HCT116 (cell line): ENCODE measurements around the gene ANKRD2. TPM values are rescaled to one million over a fixed set of nuclear protein-coding genes. Genes with fewer than 3 reads are reported as not detected.

Experiments used
- ATAC-seq: fragments of 200-7000 bp; cut with Tn5 transposase; 2 replicates; pipeline ENCODE4 v1.9.1; 2020; ENCODE audit warnings: mild to moderate bottlenecking, moderate library complexity
- BruUV-seq: library from RNA; stranded (reverse); fragments of 400-500 nt; replicated peaks from 2 replicates; lab custom pipeline; 2021; lab: Mats Ljungman, UMichigan
- CTCF ChIA-PET: fragments of 300-600 bp; sonication (Branson Sonifier 250); formaldehyde crosslinking; loops from one replicate; lab custom pipeline; 2021; ENCODE audit warnings: antibody characterized with exemption; lab: Charles Lee
- POLR2A ChIA-PET: fragments of 300-600, 350-600 bp; sonication (Branson Sonifier 250); formaldehyde crosslinking; loops from one replicate; lab custom pipeline; 2021; ENCODE audit warnings: antibody characterized with exemption; lab: Charles Lee
- RAD21 ChIA-PET, 2 experiments: fragments of 300-600 bp; sonication (Branson Sonifier 250); formaldehyde crosslinking; loops; one replicate each; lab custom pipeline; 2023; ENCODE audit warnings: low total read pairs in 2 of 2; ENCODE audit not compliant: uncharacterized antibody in 2 of 2, unreplicated experiment in 2 of 2, low non-redundant PET in 1 of 2; lab: Charles Lee
- DNase-seq: peaks from one replicate; pipeline ENCODE4 v3.0.0-alpha.2; 2010; ENCODE audit warnings: low read depth, low spot score
- H2AFZ ChIP-seq: fragments of 200-600 bp; shearing (Covaris generic), sonication (generic); 2 replicates; pipeline ENCODE4 v1.6.1; 2017; ENCODE audit warnings: low read depth, mixed run types, mixed read lengths, antibody characterized with exemption, low read length; ENCODE audit not compliant: poor library complexity, severe bottlenecking
- H3K27ac ChIP-seq: 2 replicates; pipeline ENCODE4 v1.5.1; 2012; ENCODE audit warnings: low read depth, low read length
- H3K27me3 ChIP-seq: fragments of 200-600 bp; sonication (generic); 2 replicates; pipeline ENCODE4 v1.6.1; 2016; ENCODE audit warnings: mixed run types, low read length, mixed read lengths; ENCODE audit not compliant: insufficient read depth
- H3K36me3 ChIP-seq, 2 experiments: fragments of 200-500 bp in 1 of 2; fragments of 200-600 bp in 1 of 2; sonication (Bioruptor generic) in 1 of 2; sonication (generic) in 1 of 2; 2 replicates each; pipeline versions ENCODE4 v1.5.1 to v1.6.1; 2014 to 2016; ENCODE audit warnings: low read length in 2 of 2, inconsistent platforms in 1 of 2, mixed read lengths in 1 of 2, mixed run types in 1 of 2; ENCODE audit not compliant: insufficient read depth in 2 of 2, control insufficient read depth in 1 of 2
- H3K4me1 ChIP-seq, 2 experiments: fragments of 200-600 bp in 1 of 2; sonication (generic) in 1 of 2; 2 replicates each; pipeline versions ENCODE4 v1.5.1 to v1.6.1; 2012 to 2017; ENCODE audit warnings: low read length in 2 of 2, inconsistent platforms in 1 of 2, mild to moderate bottlenecking in 1 of 2, mixed read lengths in 1 of 2, mixed run types in 1 of 2, moderate library complexity in 1 of 2; ENCODE audit not compliant: insufficient read depth in 2 of 2, control insufficient read depth in 1 of 2
- H3K4me2 ChIP-seq: fragments of 200-600 bp; sonication (generic); 2 replicates; pipeline ENCODE4 v1.6.1; 2017; ENCODE audit warnings: mixed run types, low read length, mixed read lengths
- H3K4me3 ChIP-seq, 2 experiments: fragments of 200-600 bp in 1 of 2; sonication (generic) in 1 of 2; replicated peaks in 1 of 2; 2 replicates each; pipeline ENCODE4 v1.5.1; 2011 to 2016; ENCODE audit warnings: low read length in 2 of 2, control low read depth in 1 of 2, low read depth in 1 of 2, mild to moderate bottlenecking in 1 of 2, mixed read lengths in 1 of 2, mixed run types in 1 of 2
- H3K79me2 ChIP-seq: fragments of 200-600 bp; sonication (generic); 2 replicates; pipeline ENCODE4 v1.6.1; 2017; ENCODE audit warnings: mild to moderate bottlenecking, mixed run types, low read length, moderate library complexity, mixed read lengths; ENCODE audit not compliant: insufficient read depth
- H3K9ac ChIP-seq: fragments of 200-600 bp; sonication (generic); 2 replicates; pipeline ENCODE4 v1.6.1; 2016; ENCODE audit warnings: low read length, mixed read lengths
- H3K9me2 ChIP-seq: fragments of 200-600 bp; sonication (generic), shearing (Covaris generic); 2 replicates; pipeline ENCODE4 v1.6.1; 2017; ENCODE audit warnings: mixed run types, mild to moderate bottlenecking, moderate library complexity; ENCODE audit not compliant: insufficient read depth
- H3K9me3 ChIP-seq, 2 experiments: fragments of 200-500 bp in 1 of 2; fragments of 200-600 bp in 1 of 2; sonication (Bioruptor generic) in 1 of 2; sonication (generic) in 1 of 2; 2 replicates each; pipeline ENCODE4 v1.6.1; 2014 to 2017; ENCODE audit warnings: low read length in 2 of 2, mixed read lengths in 2 of 2, inconsistent platforms in 1 of 2, low read depth in 1 of 2, mild to moderate bottlenecking in 1 of 2, mixed run types in 1 of 2, moderate library complexity in 1 of 2; ENCODE audit not compliant: control insufficient read depth in 1 of 2, insufficient read depth in 1 of 2
- H4K20me1 ChIP-seq: fragments of 200-600 bp; sonication (generic), shearing (Covaris generic); 2 replicates; pipeline ENCODE4 v1.6.1; 2017; ENCODE audit warnings: mixed run types, mild to moderate bottlenecking, moderate library complexity; ENCODE audit not compliant: insufficient read depth
- CBX3 ChIP-seq: IDR thresholded peaks from 2 replicates; pipeline ENCODE4 v1.6.1; 2012; ENCODE audit warnings: low read depth
- CEBPB ChIP-seq: IDR thresholded peaks from 2 replicates; pipeline ENCODE4 v1.6.1; 2012; ENCODE audit warnings: low read depth
- ELF1 ChIP-seq: IDR thresholded peaks from 2 replicates; pipeline ENCODE4 v1.6.1; 2012; ENCODE audit warnings: low read depth, borderline replicate concordance
- EZH2 ChIP-seq: fragments of 200-600 bp; sonication (generic); IDR thresholded peaks from 2 replicates; pipeline ENCODE4 v1.6.1; 2017; ENCODE audit warnings: antibody characterized with exemption, mixed run types
- EZH2phosphoT487 ChIP-seq: fragments of 200-600 bp; IDR thresholded peaks from 2 replicates; pipeline ENCODE4 v1.6.1; 2018; ENCODE audit warnings: antibody characterized with exemption, borderline replicate concordance
- FOSL1 ChIP-seq: IDR thresholded peaks from 2 replicates; pipeline ENCODE4 v1.6.1; 2012; ENCODE audit warnings: low read depth
- JUND ChIP-seq: IDR thresholded peaks from 2 replicates; pipeline ENCODE4 v1.6.1; 2012
- POLR2A ChIP-seq: IDR thresholded peaks from 2 replicates; pipeline ENCODE4 v1.7.0; 2011; ENCODE audit warnings: borderline replicate concordance; ENCODE audit not compliant: insufficient read depth, insufficient read length; ENCODE audit errors: extremely low read depth
- POLR2AphosphoS5 ChIP-seq: IDR thresholded peaks from 2 replicates; pipeline ENCODE4 v1.6.1; 2011; ENCODE audit warnings: mild to moderate bottlenecking, low read depth, low read length, moderate library complexity
- SIN3A ChIP-seq: IDR thresholded peaks from 2 replicates; pipeline ENCODE4 v1.6.1; 2012; ENCODE audit warnings: low read depth
- SP1 ChIP-seq: IDR thresholded peaks from 2 replicates; pipeline ENCODE4 v1.6.1; 2012; ENCODE audit warnings: low read depth
- ZNF274 ChIP-seq: fragments of 200-500 bp; sonication (Bioruptor generic); IDR thresholded peaks from 2 replicates; pipeline ENCODE4 v1.6.1; 2014; ENCODE audit warnings: mild to moderate bottlenecking, low read depth, low read length, inconsistent platforms
- intact Hi-C: fragments of 100-400 bp; cut with micrococcal nuclease; formaldehyde crosslinking; loops from 2 replicates; pipeline ENCODE4 v1.10.0; 2022
- total RNA-seq: library from RNA; stranded (reverse); gene quantifications from one replicate; pipeline ENCODE4 v1.2.1, GENCODE V29; 2021; ENCODE audit not compliant: unreplicated experiment
- TF ChIP-seq, protein P1 (sequence below): IDR thresholded peaks from 2 replicates; pipeline ENCODE4 v1.6.1; 2011; ENCODE audit warnings: mild to moderate bottlenecking, low read length, moderate library complexity; ENCODE audit not compliant: insufficient replicate concordance; ENCODE audit errors: extremely low read depth
- TF ChIP-seq, protein P2 (sequence below): IDR thresholded peaks from 2 replicates; pipeline ENCODE4 v1.6.1; 2012
- TF ChIP-seq, protein P3 (sequence below): IDR thresholded peaks from 2 replicates; pipeline ENCODE4 v1.6.1; 2012

Gene ANKRD2
- total RNA-seq, 1 experiment from 2014 or later, result 0.15 TPM

DNA sequence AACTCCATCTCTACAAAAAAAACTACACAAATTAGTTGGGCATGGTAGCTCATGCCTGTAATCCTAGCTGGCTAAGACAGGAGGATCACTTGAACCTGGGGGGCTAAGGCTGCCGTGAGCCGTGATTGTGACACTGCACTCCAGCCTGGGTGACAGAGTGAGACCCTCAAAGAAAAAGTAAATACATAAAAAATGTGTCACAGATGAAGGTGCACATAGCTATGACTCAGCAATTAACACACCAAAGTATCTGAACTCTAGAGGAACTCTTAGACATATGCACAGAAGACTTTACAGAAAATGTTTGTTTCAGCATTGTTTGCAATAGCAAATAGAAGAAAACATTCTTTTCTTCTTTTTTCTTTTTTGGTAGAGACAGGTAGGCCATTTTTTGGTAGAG lies 25.2 kb downstream of the ANKRD2 start:
- H2AFZ ChIP-seq, result no peak overlapping the region
- no peaks in the 10 kb centered on the region for H4K20me1 ChIP-seq
- no peak for DNase-seq
- intact Hi-C loops, result no loop called here
- H3K27ac ChIP-seq, result peak overlapping the region; percentile 65
- H3K4me2 ChIP-seq, result peak overlapping the region; percentile 68
- TF ChIP-seq CBX3 (no peak), JUND (no peak), CEBPB (no peak), EZH2phosphoT487 (no peak), FOSL1 (peak; percentile 23; the same call in 1 of the 2 replicates), SP1 (peak; percentile 21; the same call in 1 of the 2 replicates)
- TF ChIP-seq, all 23 proteins: peak for 2
- H3K27me3 ChIP-seq, result no peaks in the 10 kb centered on the region
- ChIA-PET RAD21 (no interaction called here), CTCF (interaction anchor here (1.1 to 1.6 kb wide), 3 partner anchors 14 to 26 kb away, joined by 3 to 7 read pairs (median 5); partner anchors contain the start of genes ANKRD2 and HOGA1), POLR2A (no interaction called here)
- peaks cover 27 to 37% of the 10 kb centered on the region in 2 experiments for H3K4me1 ChIP-seq
- H3K9me2 ChIP-seq, result no peaks in the 10 kb centered on the region
- H3K4me3 ChIP-seq, result no peak overlapping the region
- no peaks in the 10 kb centered on the region for H3K9me3 ChIP-seq
- no TSS peak for BruUV-seq
- no peaks in the 10 kb centered on the region for H3K79me2 ChIP-seq
- no peak for ATAC-seq
- H3K9ac ChIP-seq, result peak overlapping the region; percentile 42
- H3K36me3 ChIP-seq, result no peaks in the 10 kb centered on the region

DNA sequence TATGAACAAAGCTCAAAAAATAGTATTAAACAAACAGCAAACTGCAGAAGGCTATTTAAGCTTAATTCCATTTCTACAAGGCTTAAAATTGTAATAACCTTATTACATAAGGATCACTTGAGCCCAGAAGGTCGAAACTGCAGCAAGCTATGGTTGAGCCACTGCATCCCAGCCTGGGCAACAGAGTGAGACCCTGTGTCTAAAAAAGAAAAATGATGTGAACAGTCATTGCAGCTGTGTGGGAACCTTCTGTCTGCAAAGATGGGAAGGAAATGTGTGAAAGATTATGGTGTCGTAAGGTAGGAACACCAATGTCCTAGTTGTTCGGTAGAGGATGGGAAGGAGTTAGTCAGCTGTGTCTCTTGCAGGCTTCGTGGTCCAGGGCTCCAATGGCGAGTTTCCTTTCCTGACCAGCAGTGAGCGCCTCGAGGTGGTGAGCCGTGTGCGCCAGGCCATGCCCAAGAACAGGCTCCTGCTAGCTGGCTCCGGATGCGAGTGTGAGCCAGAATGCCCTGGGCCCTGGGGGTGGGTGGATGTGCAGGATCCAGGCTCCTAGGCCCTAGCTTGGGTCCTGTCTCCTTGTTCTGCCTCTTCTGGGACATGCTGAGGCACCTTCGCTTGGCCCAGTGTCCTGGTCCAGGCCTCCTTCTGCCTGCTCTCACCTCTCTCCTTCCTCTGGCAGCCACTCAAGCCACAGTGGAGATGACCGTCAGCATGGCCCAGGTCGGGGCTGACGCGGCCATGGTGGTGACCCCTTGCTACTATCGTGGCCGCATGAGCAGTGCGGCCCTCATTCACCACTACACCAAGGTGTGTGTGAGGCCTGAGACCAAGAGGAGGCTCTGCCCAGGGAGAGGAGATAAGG lies 26.1 kb downstream of the ANKRD2 start:
- Histone ChIP-seq H3K4me1 (peaks cover 27 to 37% of the 10 kb centered on the region in 2 experiments), H3K79me2 (no peaks in the 10 kb centered on the region), H3K4me2 (peak overlapping the region; percentile 68), H3K4me3 (no peak overlapping the region), H3K27ac (no peak overlapping the region), H3K9me2 (no peaks in the 10 kb centered on the region), H3K36me3 (no peaks in the 10 kb centered on the region), H3K9ac (no peak overlapping the region), H3K9me3 (no peaks in the 10 kb centered on the region), H4K20me1 (no peaks in the 10 kb centered on the region), H2AFZ (no peak overlapping the region), H3K27me3 (no peaks in the 10 kb centered on the region)
- no TSS peak for BruUV-seq
- ATAC-seq (no peak), DNase-seq (no peak)
- intact Hi-C loops, result no loop called here
- TF ChIP-seq CBX3 (no peak), SIN3A (no peak), ELF1 (no peak), EZH2 (no peak), POLR2AphosphoS5 (no peak), ZNF274 (no peak), FOSL1 (no peak), POLR2A (no peak)
- TF ChIP-seq, protein P1, sequence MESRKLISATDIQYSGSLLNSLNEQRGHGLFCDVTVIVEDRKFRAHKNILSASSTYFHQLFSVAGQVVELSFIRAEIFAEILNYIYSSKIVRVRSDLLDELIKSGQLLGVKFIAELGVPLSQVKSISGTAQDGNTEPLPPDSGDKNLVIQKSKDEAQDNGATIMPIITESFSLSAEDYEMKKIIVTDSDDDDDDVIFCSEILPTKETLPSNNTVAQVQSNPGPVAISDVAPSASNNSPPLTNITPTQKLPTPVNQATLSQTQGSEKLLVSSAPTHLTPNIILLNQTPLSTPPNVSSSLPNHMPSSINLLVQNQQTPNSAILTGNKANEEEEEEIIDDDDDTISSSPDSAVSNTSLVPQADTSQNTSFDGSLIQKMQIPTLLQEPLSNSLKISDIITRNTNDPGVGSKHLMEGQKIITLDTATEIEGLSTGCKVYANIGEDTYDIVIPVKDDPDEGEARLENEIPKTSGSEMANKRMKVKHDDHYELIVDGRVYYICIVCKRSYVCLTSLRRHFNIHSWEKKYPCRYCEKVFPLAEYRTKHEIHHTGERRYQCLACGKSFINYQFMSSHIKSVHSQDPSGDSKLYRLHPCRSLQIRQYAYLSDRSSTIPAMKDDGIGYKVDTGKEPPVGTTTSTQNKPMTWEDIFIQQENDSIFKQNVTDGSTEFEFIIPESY, result no peak
- TF ChIP-seq, protein P2, sequence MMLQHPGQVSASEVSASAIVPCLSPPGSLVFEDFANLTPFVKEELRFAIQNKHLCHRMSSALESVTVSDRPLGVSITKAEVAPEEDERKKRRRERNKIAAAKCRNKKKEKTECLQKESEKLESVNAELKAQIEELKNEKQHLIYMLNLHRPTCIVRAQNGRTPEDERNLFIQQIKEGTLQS, result no peak
- TF ChIP-seq, protein P3, sequence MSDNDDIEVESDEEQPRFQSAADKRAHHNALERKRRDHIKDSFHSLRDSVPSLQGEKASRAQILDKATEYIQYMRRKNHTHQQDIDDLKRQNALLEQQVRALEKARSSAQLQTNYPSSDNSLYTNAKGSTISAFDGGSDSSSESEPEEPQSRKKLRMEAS, result no peak
- ChIA-PET CTCF (interaction anchor here (1.1 to 1.6 kb wide), 3 partner anchors 15 to 27 kb away, joined by 3 to 7 read pairs (median 5); partner anchors contain the start of genes ANKRD2 and HOGA1), RAD21 (no interaction called here), POLR2A (no interaction called here)
